Smooth muscle cell (in vitro differentiated cells): ENCODE data around the gene EVC2. TPM values are rescaled to one million over a fixed set of nuclear protein-coding genes. Genes with fewer than 3 reads are reported as not detected.

Experiments used
- DNase-seq: peaks from one replicate; lab custom pipeline; 2025; ENCODE audit not compliant: unreplicated experiment; lab: John Stamatoyannopoulos, UW
- H2AFZ ChIP-seq: fragments of 200-600 bp; sonication (generic); 2 replicates; pipeline ENCODE4 v1.6.0; 2016; ENCODE audit warnings: antibody characterized with exemption, low read depth, mild to moderate bottlenecking
- H3F3A ChIP-seq: fragments of 200-600 bp; sonication (generic); 2 replicates; pipeline ENCODE4 v1.6.0; 2017; ENCODE audit warnings: antibody characterized with exemption, low read depth
- H3K27ac ChIP-seq: fragments of 200-600 bp; sonication (generic); 2 replicates; pipeline ENCODE4 v1.5.1; 2016; ENCODE audit warnings: low read depth, mild to moderate bottlenecking
- H3K27me3 ChIP-seq: fragments of 200-600 bp; sonication (generic); 2 replicates; pipeline ENCODE4 v1.6.1; 2016; ENCODE audit warnings: low read depth, mild to moderate bottlenecking
- H3K36me3 ChIP-seq: fragments of 200-600 bp; sonication (generic); 2 replicates; pipeline ENCODE4 v1.5.1; 2016; ENCODE audit warnings: low read depth
- H3K4me1 ChIP-seq: fragments of 200-600 bp; sonication (generic); 2 replicates; pipeline ENCODE4 v1.5.1; 2016; ENCODE audit warnings: low read depth
- H3K4me2 ChIP-seq: fragments of 200-600 bp; sonication (generic); 2 replicates; pipeline ENCODE4 v1.6.0; 2016; ENCODE audit warnings: mild to moderate bottlenecking
- H3K4me3 ChIP-seq: fragments of 200-600 bp; sonication (generic); 2 replicates; pipeline ENCODE4 v1.5.1; 2016; ENCODE audit warnings: mild to moderate bottlenecking
- H3K79me2 ChIP-seq: fragments of 200-600 bp; sonication (generic); 2 replicates; pipeline ENCODE4 v1.6.0; 2016; ENCODE audit warnings: low read depth, mild to moderate bottlenecking
- H3K9ac ChIP-seq: fragments of 200-600 bp; sonication (generic); 2 replicates; pipeline ENCODE4 v1.6.0; 2016; ENCODE audit warnings: low read depth
- H3K9me3 ChIP-seq: fragments of 200-600 bp; sonication (generic); replicated peaks from 2 replicates; pipeline ENCODE4 v1.5.1; 2016; ENCODE audit warnings: low read depth
- H4K20me1 ChIP-seq: fragments of 200-600 bp; sonication (generic); 2 replicates; pipeline ENCODE4 v1.6.0; 2016; ENCODE audit warnings: low read depth
- WGBS: methylation state at CpG from one replicate; pipeline ENCODE4 v1.1.7; 2016; ENCODE audit warnings: low lambda C conversion rate; 5-methylcytosine and 5-hydroxymethylcytosine counted together
- polyA plus RNA-seq: library from polyadenylated mRNA; unstranded; fragments of >200 nt; fragmentation: Nextera tagmentation; extraction: Ambion mirVana; gene quantifications from 2 replicates; pipeline ENCODE4 v1.2.1, GENCODE V29; 2016
- total RNA-seq: library from RNA; depleted of rRNA; stranded (reverse); fragments of >200 nt; gene quantifications from 2 replicates; pipeline ENCODE4 v1.2.3, GENCODE V29; 2014
- TF ChIP-seq, protein P1 (sequence below): fragments of 200-600 bp; sonication (generic); IDR thresholded peaks from 2 replicates; pipeline ENCODE4 v1.5.1; 2017; ENCODE audit warnings: borderline replicate concordance, mild to moderate bottlenecking, antibody characterized with exemption; ENCODE audit not compliant: insufficient read depth, poor library complexity, severe bottlenecking

EVC2 gene
- total and polyA plus RNA-seq, 2 experiments from 2014 or later, result 6.9 to 7.9 TPM

DNA sequence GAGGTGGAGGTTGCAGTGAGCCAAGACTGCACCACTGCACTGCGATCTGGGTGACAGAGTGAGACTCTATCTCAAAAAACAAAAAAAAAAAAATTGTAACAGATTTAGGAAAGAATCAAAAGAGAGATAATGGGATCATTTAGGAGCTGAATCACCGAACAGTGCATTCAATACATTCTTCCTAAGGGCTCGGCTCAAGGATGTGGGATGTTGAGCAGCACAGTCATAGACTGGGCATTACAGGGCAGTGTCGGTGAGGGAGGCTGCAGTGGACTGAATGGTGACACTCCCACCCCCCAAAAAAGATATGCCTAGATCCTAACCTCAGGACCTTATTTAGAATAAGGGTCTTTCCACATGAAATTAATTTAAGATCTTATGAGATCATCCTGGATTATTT, 70.0 kb downstream of the EVC2 start:
- Histone ChIP-seq H2AFZ (no peak overlapping the region), H3F3A (no peaks in the 10 kb centered on the region), H4K20me1 (no peaks in the 10 kb centered on the region), H3K4me2 (peak overlapping the region; percentile 8), H3K36me3 (peaks cover 14% of the 10 kb centered on the region), H3K27me3 (no peaks in the 10 kb centered on the region), H3K79me2 (no peaks in the 10 kb centered on the region), H3K4me1 (no peaks in the 10 kb centered on the region), H3K9me3 (no peaks in the 10 kb centered on the region), H3K27ac (peak overlapping the region; percentile 83), H3K9ac (peak overlapping the region; percentile 51), H3K4me3 (no peak overlapping the region)
- TF ChIP-seq, protein P1, sequence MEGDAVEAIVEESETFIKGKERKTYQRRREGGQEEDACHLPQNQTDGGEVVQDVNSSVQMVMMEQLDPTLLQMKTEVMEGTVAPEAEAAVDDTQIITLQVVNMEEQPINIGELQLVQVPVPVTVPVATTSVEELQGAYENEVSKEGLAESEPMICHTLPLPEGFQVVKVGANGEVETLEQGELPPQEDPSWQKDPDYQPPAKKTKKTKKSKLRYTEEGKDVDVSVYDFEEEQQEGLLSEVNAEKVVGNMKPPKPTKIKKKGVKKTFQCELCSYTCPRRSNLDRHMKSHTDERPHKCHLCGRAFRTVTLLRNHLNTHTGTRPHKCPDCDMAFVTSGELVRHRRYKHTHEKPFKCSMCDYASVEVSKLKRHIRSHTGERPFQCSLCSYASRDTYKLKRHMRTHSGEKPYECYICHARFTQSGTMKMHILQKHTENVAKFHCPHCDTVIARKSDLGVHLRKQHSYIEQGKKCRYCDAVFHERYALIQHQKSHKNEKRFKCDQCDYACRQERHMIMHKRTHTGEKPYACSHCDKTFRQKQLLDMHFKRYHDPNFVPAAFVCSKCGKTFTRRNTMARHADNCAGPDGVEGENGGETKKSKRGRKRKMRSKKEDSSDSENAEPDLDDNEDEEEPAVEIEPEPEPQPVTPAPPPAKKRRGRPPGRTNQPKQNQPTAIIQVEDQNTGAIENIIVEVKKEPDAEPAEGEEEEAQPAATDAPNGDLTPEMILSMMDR, result no peak
- DNase-seq, result no peak
- 59% methylated on average over 4 of the region's 4 CpGs for WGBS

DNA sequence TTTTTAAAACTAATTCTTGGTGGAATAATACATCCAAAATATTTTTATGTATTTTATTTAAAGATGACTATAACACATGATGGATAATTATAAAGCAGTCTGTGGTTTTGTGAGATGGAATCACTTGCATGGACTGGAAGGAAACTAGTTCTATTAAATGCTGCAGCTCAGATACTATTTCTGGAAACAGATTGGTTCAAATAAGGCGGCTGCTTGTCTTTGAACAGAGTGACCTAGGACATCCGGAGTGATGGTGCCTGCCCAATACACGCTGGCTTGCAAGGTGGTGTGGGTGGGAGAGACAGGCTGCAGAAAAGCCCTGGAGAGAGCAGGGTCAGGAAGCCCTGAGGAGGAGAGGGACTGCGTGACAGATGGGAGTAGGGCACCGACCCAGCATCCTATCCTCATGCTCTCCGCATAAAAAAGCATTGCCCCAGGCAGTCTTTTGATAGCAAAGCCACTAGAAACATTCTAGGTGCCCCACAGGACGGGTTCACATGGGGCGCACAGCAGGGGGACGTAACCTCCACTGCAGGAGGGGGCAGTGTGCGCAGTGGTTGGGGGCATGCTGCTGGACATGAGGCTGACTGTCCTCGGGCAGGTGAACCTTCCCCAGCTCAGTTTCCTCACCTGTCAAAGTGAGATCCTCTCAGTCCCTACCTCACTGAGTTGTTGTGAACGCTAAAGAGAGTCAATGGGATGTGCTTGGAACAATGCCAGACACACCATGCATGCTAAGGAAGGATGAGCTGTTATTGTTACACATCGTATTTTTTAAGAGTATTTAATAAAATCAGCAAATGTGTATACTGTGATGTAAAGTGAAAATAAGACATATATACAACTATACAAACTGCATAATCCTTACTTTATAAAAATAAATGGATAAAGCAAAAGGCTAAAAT, 71.3 kb downstream of the EVC2 start:
- Histone ChIP-seq H4K20me1 (no peaks in the 10 kb centered on the region), H3K79me2 (no peaks in the 10 kb centered on the region), H3K4me3 (no peak overlapping the region), H2AFZ (no peak overlapping the region), H3K27me3 (no peaks in the 10 kb centered on the region), H3K27ac (no peak overlapping the region), H3F3A (no peaks in the 10 kb centered on the region), H3K4me1 (no peaks in the 10 kb centered on the region), H3K9ac (no peak overlapping the region), H3K4me2 (no peak overlapping the region), H3K36me3 (peaks cover 14% of the 10 kb centered on the region), H3K9me3 (no peaks in the 10 kb centered on the region)
- DNase-seq, result no peak
- TF ChIP-seq, protein P1, result no peak
- 87% methylated on average over 13 of the region's 13 CpGs for WGBS

DNA sequence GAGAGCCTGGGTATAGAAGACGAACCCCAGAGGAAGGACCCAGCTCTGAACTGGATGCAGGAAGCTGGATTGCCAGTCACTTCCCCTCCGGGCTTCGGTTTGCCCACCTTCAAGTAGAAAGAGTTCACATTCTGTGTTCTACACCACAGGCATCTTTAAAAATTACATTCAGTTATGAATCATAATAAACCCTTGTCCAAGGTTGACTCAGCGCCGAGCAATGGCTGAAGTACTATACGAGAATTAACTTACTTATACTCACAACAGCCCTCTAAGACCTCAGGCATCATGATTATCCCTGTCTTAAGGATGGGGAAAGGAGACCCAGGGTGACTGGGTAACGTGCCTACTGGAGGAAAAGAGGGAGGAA, 72.5 kb downstream of the EVC2 start:
- no peaks in the 10 kb centered on the region for H3K79me2 ChIP-seq
- no peaks in the 10 kb centered on the region for H3F3A ChIP-seq
- H3K27me3 ChIP-seq, result no peaks in the 10 kb centered on the region
- H3K4me1 ChIP-seq, result no peaks in the 10 kb centered on the region
- 80% methylated on average over 7 of the region's 7 CpGs for WGBS
- H3K4me3 ChIP-seq, result no peak overlapping the region
- H3K36me3 ChIP-seq, result peaks cover 13% of the 10 kb centered on the region
- H3K9ac ChIP-seq, result no peak overlapping the region
- no peaks in the 10 kb centered on the region for H4K20me1 ChIP-seq
- TF ChIP-seq, protein P1, result no peak
- H3K9me3 ChIP-seq, result no peaks in the 10 kb centered on the region
- no peak overlapping the region for H2AFZ ChIP-seq
- no peak overlapping the region for H3K4me2 ChIP-seq
- peak overlapping the region; percentile 21 for H3K27ac ChIP-seq
- DNase-seq, result no peak

DNA sequence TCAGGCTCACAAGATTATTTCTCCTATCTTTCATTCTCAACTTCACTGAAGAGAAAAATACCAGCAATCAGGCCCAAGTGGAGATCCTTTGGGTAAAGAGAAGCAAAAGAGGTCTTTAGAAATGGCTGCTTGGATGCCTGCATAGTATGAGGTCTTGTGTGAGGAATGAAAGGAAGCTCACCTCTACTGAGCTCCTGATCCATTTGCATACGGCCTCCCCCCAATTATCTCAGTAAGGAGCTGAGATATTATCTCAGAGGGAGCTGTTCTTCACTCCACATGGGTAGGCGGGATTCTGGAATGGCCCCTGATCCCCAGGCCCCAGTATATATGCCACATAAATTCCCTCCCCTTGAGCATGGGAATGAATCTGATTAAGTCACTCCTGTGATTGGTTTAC, 75.8 kb downstream of the EVC2 start:
- no peak overlapping the region for H3K4me3 ChIP-seq
- H4K20me1 ChIP-seq, result no peaks in the 10 kb centered on the region
- H2AFZ ChIP-seq, result no peak overlapping the region
- no peak for DNase-seq
- H3K9ac ChIP-seq, result no peak overlapping the region
- no peaks in the 10 kb centered on the region for H3K9me3 ChIP-seq
- no peaks in the 10 kb centered on the region for H3K27me3 ChIP-seq
- no peaks in the 10 kb centered on the region for H3K36me3 ChIP-seq
- no peaks in the 10 kb centered on the region for H3K4me1 ChIP-seq
- TF ChIP-seq, protein P1, result no peak
- no peaks in the 10 kb centered on the region for H3F3A ChIP-seq
- H3K79me2 ChIP-seq, result no peaks in the 10 kb centered on the region
- no peak overlapping the region for H3K27ac ChIP-seq
- no peak overlapping the region for H3K4me2 ChIP-seq
- WGBS, result 74% methylated on average over 2 of the region's 2 CpGs
